HG03432 (cell line): Measurements from ENCODE around the gene EP300.
A peak's percentile ranks its signal among the peaks of the same experiment; 100 is the strongest.

Experiments
- ATAC-seq: cut with Tn5 transposase; IDR thresholded peaks from one replicate; pipeline ENCODE4 v1.9.1; 2021; ENCODE audit warnings: mild to moderate bottlenecking, moderate library complexity; ENCODE audit not compliant: unreplicated experiment

The EP300 gene

GRCh38 chr22:41203118-41203517 lies 110.7 kb downstream of the EP300 start:
- ATAC-seq = no peak

GRCh38 chr22:41204066-41204465 lies 111.7 kb downstream of the EP300 start:
- ATAC-seq = no peak

GRCh38 chr22:41204992-41205900 lies 112.9 kb downstream of the EP300 start, which contains the start of gene L3MBTL2:
TSS of gene L3MBTL2 (plus strand) at chr22:41205312. CDS start at chr22:41205363, 51 bp downstream.
- peak; percentile 95 for ATAC-seq

- no peak for ATAC-seq
Measured at GRCh38 chr22:41206719-41207118, 114.3 kb downstream of the EP300 start.

- ATAC-seq = no peak
Measured at GRCh38 chr22:41215409-41215808, 123.0 kb downstream of the EP300 start.

GRCh38 chr22:41215926-41216325 lies 123.5 kb downstream of the EP300 start:
- ATAC-seq = no peak

GRCh38 chr22:41216984-41217383 lies 124.6 kb downstream of the EP300 start:
- no peak for ATAC-seq

GRCh38 chr22:41217553-41218157 lies 125.3 kb downstream of the EP300 start:
- ATAC-seq = peak; percentile 62

- ATAC-seq = no peak
Measured at GRCh38 chr22:41222846-41223507, 130.6 kb downstream of the EP300 start.

GRCh38 chr22:41223535-41223934 lies 131.1 kb downstream of the EP300 start:
- ATAC-seq = no peak

- ATAC-seq = no peak
Measured at GRCh38 chr22:41226723-41227655, 134.6 kb downstream of the EP300 start.

GRCh38 chr22:41229215-41229614 lies 136.8 kb downstream of the EP300 start:
- ATAC-seq = no peak
